Activated CD4-positive, alpha-beta T cell treated with anti-CD3 and anti-CD28 coated beads for 24 hours (primary cell): ENCODE results near the gene CD99L2.

Source experiments
- DNase-seq, 2 donors: peaks; one replicate each; pipeline ENCODE4 v3.0.0-alpha.2; 2020; ENCODE audit warnings: low read depth in 2 of 2

The CD99L2 gene

GRCh38 chrX:150763303-150763797, 135.1 kb downstream of the CD99L2 start:
- DNase-seq, result no peak

- no peak for DNase-seq
These were observed 136.0 kb downstream of the CD99L2 start for GRCh38 chrX:150762258-150763165.

- DNase-seq, result no peak
These were observed 136.7 kb downstream of the CD99L2 start for GRCh38 chrX:150761819-150762216.

- DNase-seq, result no peak
These were observed 137.2 kb downstream of the CD99L2 start for GRCh38 chrX:150761176-150761818.

- DNase-seq, result no peak
These were observed 138.7 kb downstream of the CD99L2 start for GRCh38 chrX:150759568-150760416.

- DNase-seq, result no peak
These were observed 141.1 kb downstream of the CD99L2 start for GRCh38 chrX:150757371-150757770.

- DNase-seq, result no peak
These were observed 144.5 kb downstream of the CD99L2 start for GRCh38 chrX:150753968-150754367.

- no peak for DNase-seq
These were observed 145.1 kb downstream of the CD99L2 start for GRCh38 chrX:150753357-150753756.

- no peak for DNase-seq
These were observed 146.3 kb downstream of the CD99L2 start for GRCh38 chrX:150752124-150752523.

- no peak for DNase-seq
These were observed 162.0 kb downstream of the CD99L2 start for GRCh38 chrX:150736475-150736874.

- peak; percentile 10 to 39 for DNase-seq
These were observed 166.7 kb downstream of the CD99L2 start for GRCh38 chrX:150731795-150732194.

- DNase-seq, result no peak
These were observed 167.7 kb downstream of the CD99L2 start for GRCh38 chrX:150730719-150731118.

GRCh38 chrX:150729956-150730355, 168.5 kb downstream of the CD99L2 start:
- DNase-seq, result no peak

- DNase-seq, result no peak
These were observed 178.8 kb downstream of the CD99L2 start for GRCh38 chrX:150719621-150720020.
